ENCODE measurements around the gene PTPRD. TPM values are rescaled to one million over a fixed set of nuclear protein-coding genes. Genes with fewer than 3 reads are reported as not detected.
A peak's percentile ranks its signal among the peaks of the same experiment; 100 is the strongest.

The PTPRD gene
- total RNA-seq, 1 experiment from 2014 or later: 32.5 TPM

GRCh38 chr9:8962084-8962483, 1650.7 kb downstream of the PTPRD start:
- H3K79me1 ChIP-seq (ENCODE audit: insufficient read depth, low read depth, low read length, poor library complexity, severe bottlenecking): no peaks in the 10 kb centered on the region
- H4K91ac ChIP-seq (ENCODE audit: insufficient read length, low read depth, low read length): no peak overlapping the region
- no CpG with 5 or more reads among the region's 2 CpGs for WGBS (ENCODE audit: extremely low coverage, insufficient read length, low lambda C conversion rate)
- H3K9ac ChIP-seq (ENCODE audit: extremely low read depth, insufficient read length, low read length): no peak overlapping the region
- H3K9me3 ChIP-seq (ENCODE audit: control insufficient read depth, low read depth, low read length): no peaks in the 10 kb centered on the region
- no peak overlapping the region for H2BK12ac ChIP-seq (ENCODE audit: insufficient read length, low read depth, low read length)
- Mint-ChIP-seq H3K27ac (0 out of 7 replicates have a peak overlapping the region, but pooled peaks of 1 of the 3 experiments have one; percentile 5), H3K9me3 (no peaks in the 10 kb centered on the region), H3K27me3 (ENCODE audit: low read depth) (no peaks in the 10 kb centered on the region), H3K4me1 (peaks cover 0 to under 1% of the 10 kb centered on the region in 2 experiments; a peak in 1 of 4 replicates), H3K36me3 (ENCODE audit: insufficient read depth in 1 of 3, low read depth in 3 of 3) (no peaks in the 10 kb centered on the region), H3K4me3 (no peak overlapping the region)
- H2BK20ac ChIP-seq (ENCODE audit: low read depth, low read length, poor library complexity, severe bottlenecking): no peak overlapping the region
- H3K79me2 ChIP-seq (ENCODE audit: insufficient read depth, low read length): no peaks in the 10 kb centered on the region
- H3K4me2 ChIP-seq (ENCODE audit: insufficient read depth, insufficient read length, low read length): no peak overlapping the region
- H3K27me3 ChIP-seq (ENCODE audit: insufficient read depth, low read length): no peaks in the 10 kb centered on the region
- no peak overlapping the region for H2AFZ ChIP-seq (ENCODE audit: low read length)
- no peak overlapping the region for H3K14ac ChIP-seq (ENCODE audit: insufficient read depth, low read length)
- no peak overlapping the region for H2BK5ac ChIP-seq (ENCODE audit: insufficient read length, low read length)
- H4K8ac ChIP-seq (replicated peaks; ENCODE audit: insufficient read length, low read depth, low read length): no peak overlapping the region
- H4K20me1 ChIP-seq (ENCODE audit: control insufficient read depth, insufficient read depth, insufficient read length): no peaks in the 10 kb centered on the region
- H3K56ac ChIP-seq (ENCODE audit: insufficient read length, low read depth, low read length): no peak overlapping the region
- H3K4me1 ChIP-seq (ENCODE audit: insufficient read depth, low read length): no peaks in the 10 kb centered on the region
- TF ChIP-seq CTCF (conservative IDR thresholded peaks at IDR 0.05): no peak
- H4K5ac ChIP-seq (ENCODE audit: insufficient read length, low read depth, low read length): no peak overlapping the region
- no peak for DNase-seq
- no peak overlapping the region for H3K4ac ChIP-seq (ENCODE audit: low read depth, low read length)
- no peak overlapping the region for H3K23ac ChIP-seq (ENCODE audit: insufficient read length, low read depth, low read length)
- H3K27ac ChIP-seq (ENCODE audit: insufficient read length, low read depth, low read length): no peak overlapping the region
- no peak overlapping the region for H2BK15ac ChIP-seq (ENCODE audit: low read depth, low read length)
- no peak overlapping the region for H3T11ph ChIP-seq (ENCODE audit: low read length)
- H3K23me2 ChIP-seq (ENCODE audit: insufficient read length, low read depth, low read length, poor library complexity, severe bottlenecking): no peaks in the 10 kb centered on the region
- H2AK5ac ChIP-seq (ENCODE audit: insufficient read length, low read length): no peak overlapping the region
- H3K18ac ChIP-seq (ENCODE audit: insufficient read length, low read depth, low read length): no peak overlapping the region
- H2BK120ac ChIP-seq (ENCODE audit: low read depth, low read length, poor library complexity, severe bottlenecking): no peak overlapping the region

Measured in H9 (cell line).